ENCODE measurements around the gene PIEZO2.

- TF ChIP-seq CTCF (IDR thresholded peaks at IDR 0.05) = no peak
- no peak for TF ChIP-seq POLR2A (IDR thresholded peaks at IDR 0.05)
Observed at GRCh38 chr18:10723496-10723895, 425.9 kb downstream of the PIEZO2 start.

Measured in heart left ventricle (tissue), 13 donors.